Activated T-helper 2 cell treated with anti-CD3 and anti-CD28 coated beads, Interferon-gamma antibody, Interleukin-2, Interleukin-4, amounts not matched to agents 10 μg/mL and 5 μg/mL and 100 μg/mL, durations not matched to agents 14 hours and 24 hours and 36 hours (primary cell): ENCODE results near the gene PSMB2. TPM values are rescaled to one million over a fixed set of nuclear protein-coding genes. Genes with fewer than 3 reads are reported as not detected.

Experiments
- DNase-seq: peaks from one replicate; pipeline ENCODE4 v3.0.0; 2021; ENCODE audit warnings: low spot score
- H3K27ac Mint-ChIP-seq: one replicate; pipeline ENCODE4 v1.8.0; 2021; ENCODE audit warnings: mixed read lengths
- H3K27me3 Mint-ChIP-seq: one replicate; pipeline ENCODE4 v1.8.0; 2021; ENCODE audit warnings: low read depth, mixed read lengths
- H3K36me3 Mint-ChIP-seq: one replicate; pipeline ENCODE4 v1.8.0; 2021; ENCODE audit warnings: low read depth, mixed read lengths
- H3K4me1 Mint-ChIP-seq: one replicate; pipeline ENCODE4 v1.8.0; 2021; ENCODE audit warnings: low read depth, mixed read lengths
- H3K4me3 Mint-ChIP-seq: one replicate; pipeline ENCODE4 v1.8.0; 2021; ENCODE audit warnings: low read depth, mild to moderate bottlenecking, moderate library complexity, mixed read lengths
- H3K9me3 Mint-ChIP-seq: one replicate; pipeline ENCODE4 v1.8.0; 2021; ENCODE audit warnings: mixed read lengths
- intact Hi-C: fragments of 100-400 bp; cut with micrococcal nuclease; formaldehyde crosslinking; loops from one replicate; pipeline ENCODE4 v1.15.1; 2023
- total RNA-seq: library from RNA; stranded (reverse); gene quantifications from 2 replicates; pipeline ENCODE4 v1.2.3, GENCODE V29; 2022

Gene PSMB2
- total RNA-seq, 1 donor from 2014 or later = 124 TPM

GRCh38 chr1:35599411-35599810 is 41.9 kb downstream of the PSMB2 start:
- no peak overlapping the region for H3K27ac Mint-ChIP-seq
- H3K9me3 Mint-ChIP-seq = no peaks in the 10 kb centered on the region
- intact Hi-C loops = no loop called here
- DNase-seq = no peak
- peaks cover 43% of the 10 kb centered on the region for H3K36me3 Mint-ChIP-seq
- H3K4me3 Mint-ChIP-seq = no peak overlapping the region
- no peaks in the 10 kb centered on the region for H3K27me3 Mint-ChIP-seq
- no peaks in the 10 kb centered on the region for H3K4me1 Mint-ChIP-seq

- no peak overlapping the region for H3K4me3 Mint-ChIP-seq
- DNase-seq = no peak
- H3K27ac Mint-ChIP-seq = no peak overlapping the region
- no peaks in the 10 kb centered on the region for H3K9me3 Mint-ChIP-seq
- intact Hi-C loops = no loop called here
- peaks cover 37% of the 10 kb centered on the region for H3K36me3 Mint-ChIP-seq
- peaks cover under 1% of the 10 kb centered on the region for H3K4me1 Mint-ChIP-seq
- no peaks in the 10 kb centered on the region for H3K27me3 Mint-ChIP-seq
Observed at GRCh38 chr1:35598895-35599294, 42.4 kb downstream of the PSMB2 start.

- no peak overlapping the region for H3K27ac Mint-ChIP-seq
- intact Hi-C loops = no loop called here
- peaks cover 10% of the 10 kb centered on the region for H3K4me1 Mint-ChIP-seq
- H3K27me3 Mint-ChIP-seq = no peaks in the 10 kb centered on the region
- H3K9me3 Mint-ChIP-seq = no peaks in the 10 kb centered on the region
- DNase-seq = no peak
- H3K36me3 Mint-ChIP-seq = peaks cover 27% of the 10 kb centered on the region
- no peak overlapping the region for H3K4me3 Mint-ChIP-seq
Observed at GRCh38 chr1:35597870-35598269, 43.5 kb downstream of the PSMB2 start.

GRCh38 chr1:35595684-35596083 is 45.6 kb downstream of the PSMB2 start:
- intact Hi-C loops = no loop called here
- Mint-ChIP-seq H3K4me3 (no peak overlapping the region), H3K9me3 (no peaks in the 10 kb centered on the region), H3K27ac (no peak overlapping the region), H3K4me1 (peaks cover 12% of the 10 kb centered on the region), H3K36me3 (peaks cover 21% of the 10 kb centered on the region), H3K27me3 (no peaks in the 10 kb centered on the region)
- no peak for DNase-seq

GRCh38 chr1:35594005-35594760 is 47.1 kb downstream of the PSMB2 start:
- Mint-ChIP-seq H3K4me3 (no peak overlapping the region), H3K9me3 (no peaks in the 10 kb centered on the region), H3K27me3 (no peaks in the 10 kb centered on the region), H3K27ac (peak overlapping the region; percentile 62), H3K4me1 (peaks cover 12% of the 10 kb centered on the region), H3K36me3 (peaks cover 12% of the 10 kb centered on the region)
- intact Hi-C loops = no loop called here
- DNase-seq = no peak

- H3K9me3 Mint-ChIP-seq = no peaks in the 10 kb centered on the region
- intact Hi-C loops = no loop called here
- peaks cover 12% of the 10 kb centered on the region for H3K36me3 Mint-ChIP-seq
- H3K27me3 Mint-ChIP-seq = no peaks in the 10 kb centered on the region
- DNase-seq = no peak
- no peak overlapping the region for H3K4me3 Mint-ChIP-seq
- peak overlapping the region; percentile 62 for H3K27ac Mint-ChIP-seq
- H3K4me1 Mint-ChIP-seq = peaks cover 12% of the 10 kb centered on the region
Observed at GRCh38 chr1:35592991-35593769, 48.1 kb downstream of the PSMB2 start.

GRCh38 chr1:35591211-35591610 is 50.1 kb downstream of the PSMB2 start:
- Mint-ChIP-seq H3K27me3 (no peaks in the 10 kb centered on the region), H3K27ac (no peak overlapping the region), H3K36me3 (peaks cover 8% of the 10 kb centered on the region), H3K4me1 (peaks cover 12% of the 10 kb centered on the region), H3K4me3 (no peak overlapping the region), H3K9me3 (no peaks in the 10 kb centered on the region)
- intact Hi-C loops = no loop called here
- DNase-seq = no peak

- intact Hi-C loops = no loop called here
- Mint-ChIP-seq H3K9me3 (no peaks in the 10 kb centered on the region), H3K4me1 (peaks cover 12% of the 10 kb centered on the region), H3K27me3 (no peaks in the 10 kb centered on the region), H3K36me3 (peaks cover 1% of the 10 kb centered on the region), H3K4me3 (no peak overlapping the region), H3K27ac (no peak overlapping the region)
- no peak for DNase-seq
Observed at GRCh38 chr1:35590476-35591040, 50.8 kb downstream of the PSMB2 start.

DNA sequence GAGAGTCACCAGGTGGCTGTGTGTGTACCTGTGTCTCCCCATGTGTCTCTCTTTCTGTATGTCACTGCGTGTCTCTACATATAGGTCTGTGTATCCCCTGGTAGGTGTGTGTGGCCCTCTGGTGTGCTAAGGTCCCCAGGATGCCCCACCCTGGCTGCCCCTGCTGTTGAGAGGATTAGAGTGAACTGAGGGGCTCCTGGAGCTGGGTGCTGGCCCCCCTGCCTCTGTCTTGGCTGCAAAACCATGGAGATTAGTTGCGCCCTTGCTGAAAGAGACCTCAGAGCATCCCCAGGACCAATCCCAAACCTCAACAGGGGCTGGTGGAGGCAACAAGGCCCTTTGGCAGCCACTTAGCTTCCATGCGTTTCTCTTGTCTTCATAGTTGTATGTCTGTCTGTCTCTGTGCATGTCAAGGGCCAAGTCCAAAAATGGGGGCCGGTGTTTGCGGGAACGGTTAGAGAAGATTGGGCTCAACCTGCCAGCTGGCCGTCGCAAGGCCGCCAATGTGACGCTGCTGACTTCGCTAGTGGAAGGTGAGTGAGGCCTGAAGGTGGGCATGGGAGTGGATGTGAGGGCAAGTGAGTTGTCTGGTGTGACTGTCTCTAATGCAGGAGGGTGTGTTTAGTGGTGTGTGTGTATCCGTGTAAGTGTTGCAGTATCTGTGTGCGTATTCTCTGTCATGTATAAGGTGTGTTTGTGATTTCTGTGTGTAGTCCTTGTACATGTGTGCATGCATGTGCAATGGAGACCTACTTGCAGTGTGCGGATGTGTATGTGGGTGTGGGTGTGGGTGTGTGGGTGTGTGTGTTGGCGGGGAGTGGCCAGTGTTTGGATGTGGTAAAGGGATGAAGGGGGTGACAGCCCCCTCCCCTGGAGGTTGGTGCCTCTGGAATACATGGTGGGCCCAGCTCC is 51.6 kb downstream of the PSMB2 start:
- no peak for DNase-seq
- Mint-ChIP-seq H3K4me3 (no peak overlapping the region), H3K27me3 (no peaks in the 10 kb centered on the region), H3K4me1 (peaks cover 12% of the 10 kb centered on the region), H3K27ac (no peak overlapping the region), H3K36me3 (no peaks in the 10 kb centered on the region), H3K9me3 (no peaks in the 10 kb centered on the region)
- intact Hi-C loops = no loop called here

DNA sequence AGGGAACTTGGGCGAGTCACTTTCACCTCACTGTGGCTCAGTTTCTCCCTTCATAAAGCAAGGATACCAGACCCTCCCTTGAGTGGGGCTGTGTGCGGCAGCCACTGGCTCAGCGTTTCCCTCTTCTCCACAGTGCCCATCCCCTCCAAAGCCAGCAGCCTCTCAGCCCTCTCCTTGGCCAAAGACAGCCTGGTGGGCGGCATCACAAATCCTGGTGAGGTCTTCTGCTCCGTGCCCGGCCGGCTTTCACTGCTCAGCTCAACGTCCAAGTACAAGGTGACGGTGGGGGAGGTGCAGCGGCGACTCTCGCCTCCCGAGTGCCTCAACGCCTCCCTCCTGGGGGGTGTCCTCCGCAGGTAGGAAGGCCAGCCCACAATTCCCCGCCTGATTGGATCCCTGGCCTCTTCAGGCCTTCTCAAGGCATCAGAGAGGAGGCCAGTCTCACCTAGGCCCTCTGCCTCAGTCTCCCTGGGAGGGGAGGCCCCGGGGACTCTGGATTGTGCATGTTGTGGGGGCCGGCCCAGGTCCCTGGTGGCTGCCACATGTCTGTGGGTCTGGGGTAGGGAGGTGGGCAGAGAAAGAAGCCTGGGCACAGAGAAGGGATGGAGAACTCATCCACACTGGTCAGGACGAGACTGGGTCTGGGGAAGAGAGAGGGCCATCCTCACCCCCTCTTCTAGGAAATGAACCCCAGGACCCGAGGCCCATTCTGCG is 53.0 kb downstream of the PSMB2 start:
- intact Hi-C loops = no loop called here
- peaks cover 6% of the 10 kb centered on the region for H3K4me1 Mint-ChIP-seq
- no peaks in the 10 kb centered on the region for H3K27me3 Mint-ChIP-seq
- H3K9me3 Mint-ChIP-seq = no peaks in the 10 kb centered on the region
- no peak overlapping the region for H3K27ac Mint-ChIP-seq
- no peak overlapping the region for H3K4me3 Mint-ChIP-seq
- no peak for DNase-seq
- H3K36me3 Mint-ChIP-seq = no peaks in the 10 kb centered on the region

DNA sequence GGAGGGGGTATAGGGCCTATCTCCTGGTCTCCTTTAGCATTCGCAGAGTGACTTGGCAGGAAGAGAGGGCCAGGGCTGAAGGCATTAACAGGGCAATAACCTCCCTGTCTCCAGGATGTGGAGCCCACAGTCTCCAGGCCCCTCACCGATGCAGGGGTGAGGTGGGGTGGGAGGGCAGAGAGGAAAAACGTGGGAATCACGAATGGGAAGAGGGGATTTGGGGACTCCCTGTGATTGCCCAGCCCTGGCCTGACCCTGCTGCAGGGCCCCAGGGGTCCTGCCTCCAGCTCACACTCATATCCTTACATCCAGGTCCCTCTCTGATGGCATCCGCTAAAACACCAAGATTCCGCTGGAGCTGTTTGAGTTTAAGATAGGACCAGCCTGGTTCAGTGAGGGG is 53.6 kb downstream of the PSMB2 start:
- Mint-ChIP-seq H3K27ac (no peak overlapping the region), H3K9me3 (no peaks in the 10 kb centered on the region)

GRCh38 chr1:35586808-35587207 is 54.5 kb downstream of the PSMB2 start:
- Mint-ChIP-seq H3K27me3 (no peaks in the 10 kb centered on the region), H3K9me3 (no peaks in the 10 kb centered on the region), H3K36me3 (no peaks in the 10 kb centered on the region), H3K4me3 (no peak overlapping the region), H3K4me1 (no peaks in the 10 kb centered on the region), H3K27ac (no peak overlapping the region)
- DNase-seq = no peak
- intact Hi-C loops = no loop called here

More for the DNA sequence above, 53.6 kb downstream of the PSMB2 start:
- no peak overlapping the region for H3K4me3 Mint-ChIP-seq
- H3K4me1 Mint-ChIP-seq = peaks cover under 1% of the 10 kb centered on the region
- no peak for DNase-seq
- H3K36me3 Mint-ChIP-seq = no peaks in the 10 kb centered on the region
- intact Hi-C loops = no loop called here
- H3K27me3 Mint-ChIP-seq = no peaks in the 10 kb centered on the region
